Astrocyte (in vitro differentiated cells and primary cell): ENCODE data around the gene ANKRD42.

Source experiments
- CTCF ChIP-seq: IDR thresholded peaks from 2 replicates; pipeline ENCODE4 v1.5.1; 2011; ENCODE audit warnings: low read depth, mild to moderate bottlenecking, inconsistent platforms, low read length, moderate library complexity; ENCODE audit not compliant: insufficient read depth
- EZH2 ChIP-seq: IDR thresholded peaks from 2 replicates; pipeline ENCODE4 v1.6.1; 2012; ENCODE audit warnings: mild to moderate bottlenecking, low read length, inconsistent platforms; ENCODE audit not compliant: insufficient read depth

GRCh38 chr11:83158965-83159901 lies 34.3 kb upstream of the ANKRD42 start:
- TF ChIP-seq EZH2 (no peak), CTCF (no peak)
